Ovary (tissue), 9 donors: Measurements from ENCODE around the gene EXOG. TPM values are rescaled to one million over a fixed set of nuclear protein-coding genes. Genes with fewer than 3 reads are reported as not detected.

Experiments used
- DNase-seq, 5 donors: peaks; one replicate each; pipeline ENCODE4 v3.0.0-alpha.2; 2019 to 2020
- H3K27ac ChIP-seq, 2 donors: fragments of 200-600 bp; one replicate each; pipeline versions ENCODE4 v1.5.1 to v1.8.0; 2019 to 2022
- H3K27me3 ChIP-seq: fragments of 200-600 bp; one replicate; pipeline ENCODE4 v1.8.0; 2022
- H3K36me3 ChIP-seq: fragments of 200-600 bp; sonication (generic); one replicate; pipeline ENCODE4 v1.5.1; 2019
- H3K4me1 ChIP-seq: one replicate; pipeline ENCODE4 v1.8.1; 2013; ENCODE audit warnings: mild to moderate bottlenecking, moderate library complexity; ENCODE audit not compliant: insufficient read depth
- H3K4me3 ChIP-seq: fragments of 200-600 bp; sonication (generic); one replicate; pipeline ENCODE4 v1.5.1; 2017
- H3K9me3 ChIP-seq, 2 donors: fragments of 200-600 bp in 1 of 2; sonication (generic) in 1 of 2; one replicate each; pipeline versions ENCODE4 v1.5.1 to v1.8.1; 2013 to 2019; ENCODE audit warnings: mild to moderate bottlenecking in 1 of 2, moderate library complexity in 1 of 2
- CTCF ChIP-seq, 3 donors: fragments of 450-650 bp in 2 of 3; fragments of 200-600 bp in 1 of 3; IDR thresholded peaks; one replicate each; pipeline versions ENCODE4 v1.5.1 to v1.8.0; 2016 to 2022; ENCODE audit warnings: antibody characterized with exemption in 3 of 3, mild to moderate bottlenecking in 1 of 3
- EP300 ChIP-seq: sonication (generic); formaldehyde crosslinking; IDR thresholded peaks from one replicate; pipeline ENCODE4 v1.6.1; 2017; ENCODE audit warnings: antibody characterized with exemption
- POLR2A ChIP-seq: fragments of 450-650 bp; IDR thresholded peaks from one replicate; pipeline ENCODE4 v1.6.1; 2017; ENCODE audit warnings: antibody characterized with exemption, mild to moderate bottlenecking, moderate library complexity
- WGBS, 3 donors: extraction: QIAGEN DNeasy Blood & Tissue Kit in 1 of 3; methylation state at CpG; one replicate each; pipeline versions ENCODE4 v1.1.5 to v1.1.7; 2013 to 2017; 5-methylcytosine and 5-hydroxymethylcytosine counted together
- intact Hi-C, 4 donors: fragments of 100-400 bp; cut with DNase I; formaldehyde crosslinking; loops; one replicate each; pipeline versions ENCODE4 v1.11.0 to v1.15.1; 2022 to 2023
- polyA plus RNA-seq, 2 donors: library from polyadenylated mRNA; stranded (reverse); fragments of 200-250 nt in 1 of 2; fragments of 350-450 nt in 1 of 2; fragmentation: Illumina TruSeq in 1 of 2; extraction: RNeasy Lipid Tissue Mini Kit (QIAGEN cat#74804) in 1 of 2; gene quantifications; one replicate each; pipeline ENCODE4 v1.2.3, GENCODE V29; 2013 to 2014
- total RNA-seq, 7 donors: library from RNA; depleted of rRNA in 2 of 7; stranded (reverse); fragments of >200 nt in 2 of 7; fragmentation: NEBNext Ultra II Directional in 3 of 7; extraction: Animal tissue kit (Norgen Biotek cat#: 25700) in 3 of 7; gene quantifications; one replicate each; pipeline versions ENCODE4 v1.1.0 to v1.2.4, GENCODE V29; 2016 to 2023
- donor health status: DM: no; HTN: no; CAD: no; lungs with moderate emphysema.
- donor health status: DM: no; HTN: no; CAD: no.
- donor health status: Bipolar disorder and iron deficiency.
- donor health status: DM: yes; HTN: yes; CAD: no.
- donor health status: DM: no; HTN: no; CAD: no.
- donor health status: DM: yes; HTN: yes; CAD: no.

Gene EXOG
- total and polyA plus RNA-seq, 9 donors = 5.4 to 14.8 (median 9.0) TPM

- Histone ChIP-seq H3K4me3 (no peak overlapping the region), H3K4me1 (no peaks in the 10 kb centered on the region), H3K27ac (no peak overlapping the region), H3K27me3 (no peaks in the 10 kb centered on the region), H3K36me3 (no peaks in the 10 kb centered on the region), H3K9me3 (no peaks in the 10 kb centered on the region)
- DNase-seq = no peak
- WGBS, 3 donors = 92 to 99% (median 96%) methylated on average over 2 of the region's 2 CpGs
- no peak for TF ChIP-seq CTCF (IDR thresholded peaks at IDR 0.05)
- TF ChIP-seq EP300 = no peak
- intact Hi-C loops = no loop called here
Observed at GRCh38 chr3:38534180-38534579, 38.0 kb downstream of the EXOG start.

- H3K27ac ChIP-seq = no peak overlapping the region
- no peak for DNase-seq
- no peaks in the 10 kb centered on the region for H3K9me3 ChIP-seq
- TF ChIP-seq POLR2A = no peak
- no peak for TF ChIP-seq CTCF (IDR thresholded peaks at IDR 0.05)
- TF ChIP-seq EP300 = no peak
- intact Hi-C loops = no loop called here
- H3K36me3 ChIP-seq = no peaks in the 10 kb centered on the region
- H3K4me1 ChIP-seq = no peaks in the 10 kb centered on the region
- WGBS, 3 donors = 97 to 98% (median 98%) methylated on average over 7 of the region's 7 CpGs
- H3K27me3 ChIP-seq = no peaks in the 10 kb centered on the region
- no peak overlapping the region for H3K4me3 ChIP-seq
Observed at GRCh38 chr3:38534604-38535003, 38.5 kb downstream of the EXOG start.

GRCh38 chr3:38536671-38537070 is 40.5 kb downstream of the EXOG start:
- intact Hi-C loops = no loop called here
- H3K27ac ChIP-seq = no peak overlapping the region
- no peaks in the 10 kb centered on the region for H3K36me3 ChIP-seq
- DNase-seq = no peak
- no peaks in the 10 kb centered on the region for H3K9me3 ChIP-seq
- H3K27me3 ChIP-seq = no peaks in the 10 kb centered on the region
- H3K4me1 ChIP-seq = no peaks in the 10 kb centered on the region
- no peak for TF ChIP-seq POLR2A
- TF ChIP-seq CTCF (IDR thresholded peaks at IDR 0.05) = no peak
- TF ChIP-seq EP300 = no peak
- H3K4me3 ChIP-seq = no peak overlapping the region
- WGBS, 3 donors = 64 to 70% (median 69%) methylated on average over 3 of the region's 3 CpGs

- intact Hi-C loops = no loop called here
- no peak for DNase-seq
- Histone ChIP-seq H3K27me3 (no peaks in the 10 kb centered on the region), H3K36me3 (no peaks in the 10 kb centered on the region), H3K4me1 (no peaks in the 10 kb centered on the region), H3K9me3 (no peaks in the 10 kb centered on the region), H3K4me3 (no peak overlapping the region), H3K27ac (no peak overlapping the region)
- TF ChIP-seq POLR2A = no peak
- no peak for TF ChIP-seq CTCF (IDR thresholded peaks at IDR 0.05)
- TF ChIP-seq EP300 = no peak
- WGBS, 3 donors = 54 to 68% (median 56%) methylated on average over 7 to 8 of the region's 8 CpGs
Observed at GRCh38 chr3:38538773-38539353, 42.7 kb downstream of the EXOG start.
